ENCODE measurements around the gene SYT5. TPM values are rescaled to one million over a fixed set of nuclear protein-coding genes. Genes with fewer than 3 reads are reported as not detected.

SYT5 gene
- total and polyA plus RNA-seq, 9 of the 15 experiments (the other 6 are each of a cell fraction or from before 2014, with no cell fraction given), result 1.3 to 20.9 (median 8.8) TPM

- TF ChIP-seq CHD7 (IDR thresholded peaks at IDR 0.05; ENCODE audit: low read depth, low read length) (no peak), ZEB2 (IDR thresholded peaks at IDR 0.05) (no peak), RBFOX2 (IDR thresholded peaks at IDR 0.05; ENCODE audit: low read depth, low read length) (0 out of 2 replicates have a peak, but pooled peaks have one; percentile 18), ZBTB40 (IDR thresholded peaks at IDR 0.05) (peak; percentile 37; the same call in 1 of the 2 replicates), ZBTB40 (CRISPR knock-in tag; IDR thresholded peaks at IDR 0.05) (no peak), SPI1 (IDR thresholded peaks at IDR 0.05; ENCODE audit: borderline replicate concordance, low read depth, low read length) (peak; percentile 53; the same call in 1 of the 2 replicates)
Measured at GRCh38 chr19:55208880-55209692, 29.0 kb upstream of the SYT5 start, which contains the start of gene PTPRH (continued).
